Chondrocyte (in vitro differentiated cells): Measurements from ENCODE around the gene WWOX. TPM values are rescaled to one million over a fixed set of nuclear protein-coding genes. Genes with fewer than 3 reads are reported as not detected.
A peak's percentile ranks its signal among the peaks of the same experiment; 100 is the strongest.

ENCODE experiments used
- DNase-seq: peaks from one replicate; pipeline ENCODE4 v3.0.0; 2021; ENCODE audit warnings: mixed read lengths, low spot score
- H3K27ac Mint-ChIP-seq: one replicate; pipeline ENCODE4 v1.8.0; 2021; ENCODE audit warnings: mild to moderate bottlenecking, moderate library complexity, mixed read lengths; ENCODE audit not compliant: unreplicated experiment
- H3K27me3 Mint-ChIP-seq: 2 replicates; pipeline ENCODE4 v1.8.0; 2021; ENCODE audit warnings: low read depth, mixed read lengths
- H3K36me3 Mint-ChIP-seq: 2 replicates; pipeline ENCODE4 v1.8.0; 2021; ENCODE audit warnings: low read depth, mixed read lengths
- H3K4me1 Mint-ChIP-seq: 2 replicates; pipeline ENCODE4 v1.8.0; 2021; ENCODE audit warnings: low read depth, mild to moderate bottlenecking, mixed read lengths
- H3K4me3 Mint-ChIP-seq: one replicate; pipeline ENCODE4 v1.8.0; 2021; ENCODE audit warnings: mild to moderate bottlenecking, moderate library complexity, mixed read lengths; ENCODE audit not compliant: unreplicated experiment
- H3K9me3 Mint-ChIP-seq: 2 replicates; pipeline ENCODE4 v1.8.0; 2021; ENCODE audit warnings: low read depth, mixed read lengths
- CTCF ChIP-seq: fragments of 200-600 bp; sonication (generic); IDR thresholded peaks from 2 replicates; pipeline ENCODE4 v1.5.0; 2021; ENCODE audit warnings: antibody characterized with exemption, mild to moderate bottlenecking, moderate library complexity
- total RNA-seq: library from RNA; stranded (reverse); gene quantifications from 3 replicates; pipeline ENCODE4 v1.2.1, GENCODE V29; 2021

Gene WWOX
- total RNA-seq, 1 donor from 2014 or later: 12.1 TPM

GRCh38 chr16:78629173-78629572 is 529.7 kb downstream of the WWOX start:
- Mint-ChIP-seq H3K36me3 (no peaks in the 10 kb centered on the region), H3K27ac (peak overlapping the region; percentile 93), H3K4me1 (peaks cover 31% of the 10 kb centered on the region), H3K4me3 (peak overlapping the region; percentile 47), H3K27me3 (no peaks in the 10 kb centered on the region), H3K9me3 (peaks cover 3% of the 10 kb centered on the region)
- DNase-seq: no peak
- no peak for TF ChIP-seq CTCF

DNA sequence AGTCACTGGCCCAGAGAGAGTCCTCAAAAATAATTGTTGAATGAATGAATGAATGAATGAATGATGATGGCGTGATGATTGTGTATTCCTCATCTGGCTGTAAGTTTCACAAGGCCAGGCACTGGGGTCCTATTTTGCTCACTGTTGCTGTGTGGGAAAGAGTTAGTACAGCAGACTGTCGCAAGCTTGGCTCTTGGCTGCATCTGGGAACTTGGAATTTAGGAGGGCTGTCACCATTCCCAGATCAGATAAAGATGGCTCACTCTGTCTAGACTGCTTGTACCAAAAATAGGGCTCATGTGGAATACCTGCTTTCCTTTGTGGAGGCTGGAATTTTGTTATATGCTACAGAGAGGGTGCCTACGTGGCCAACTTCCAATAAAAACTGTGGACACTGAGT is 530.6 kb downstream of the WWOX start:
- peaks cover 24% of the 10 kb centered on the region for H3K4me1 Mint-ChIP-seq
- peaks cover 3% of the 10 kb centered on the region for H3K9me3 Mint-ChIP-seq
- H3K36me3 Mint-ChIP-seq: no peaks in the 10 kb centered on the region
- no peaks in the 10 kb centered on the region for H3K27me3 Mint-ChIP-seq
- TF ChIP-seq CTCF: no peak
- H3K27ac Mint-ChIP-seq: no peak overlapping the region
- H3K4me3 Mint-ChIP-seq: no peak overlapping the region
- DNase-seq: no peak

DNA sequence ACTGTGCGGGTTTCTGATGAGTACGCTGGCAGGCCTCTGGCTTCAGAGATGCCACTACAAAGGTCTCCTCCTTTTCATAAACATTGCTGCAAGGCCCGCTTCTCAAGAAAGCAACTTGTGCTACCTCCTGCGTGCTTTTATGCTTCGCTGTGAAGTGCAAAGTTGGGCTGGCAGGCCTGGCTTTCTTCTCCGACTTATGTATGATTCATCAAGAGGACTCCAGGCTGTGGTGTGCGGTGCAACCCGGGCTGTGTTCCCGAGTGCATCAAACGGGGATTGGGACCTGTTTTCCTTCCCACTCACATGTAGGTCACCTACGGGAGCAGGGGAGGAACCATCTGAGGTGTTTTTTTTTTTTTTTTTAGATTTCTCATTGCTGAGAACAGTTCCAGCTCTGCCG is 534.1 kb downstream of the WWOX start:
- TF ChIP-seq CTCF: no peak
- H3K27me3 Mint-ChIP-seq: no peaks in the 10 kb centered on the region
- DNase-seq: no peak
- peaks cover 14% of the 10 kb centered on the region for H3K4me1 Mint-ChIP-seq
- no peak overlapping the region for H3K27ac Mint-ChIP-seq
- no peaks in the 10 kb centered on the region for H3K36me3 Mint-ChIP-seq
- no peak overlapping the region for H3K4me3 Mint-ChIP-seq
- H3K9me3 Mint-ChIP-seq: peaks cover 3% of the 10 kb centered on the region

DNA sequence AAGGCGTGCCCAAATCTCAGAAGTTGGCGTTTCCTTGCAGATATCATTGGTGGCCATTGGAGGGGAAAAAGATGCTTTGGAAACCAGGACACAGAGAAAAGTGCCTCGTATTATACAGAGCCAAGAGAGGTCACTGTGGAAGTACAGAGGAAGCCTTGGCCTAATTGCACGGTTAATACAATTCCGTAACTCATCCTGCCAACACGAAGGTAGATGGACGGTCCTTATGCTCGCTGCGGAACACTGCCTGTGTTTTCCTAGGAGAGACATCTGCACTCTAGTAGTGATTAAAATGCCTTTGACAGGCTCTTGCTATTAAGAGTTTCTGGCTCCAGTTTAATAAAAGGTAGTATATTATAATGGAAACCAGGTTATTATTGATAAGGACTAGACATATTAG is 536.4 kb downstream of the WWOX start:
- no peaks in the 10 kb centered on the region for H3K9me3 Mint-ChIP-seq
- no peak overlapping the region for H3K4me3 Mint-ChIP-seq
- H3K27me3 Mint-ChIP-seq: no peaks in the 10 kb centered on the region
- no peak for DNase-seq
- no peak for TF ChIP-seq CTCF
- H3K36me3 Mint-ChIP-seq: no peaks in the 10 kb centered on the region
- H3K27ac Mint-ChIP-seq: no peak overlapping the region
- H3K4me1 Mint-ChIP-seq: no peaks in the 10 kb centered on the region

DNA sequence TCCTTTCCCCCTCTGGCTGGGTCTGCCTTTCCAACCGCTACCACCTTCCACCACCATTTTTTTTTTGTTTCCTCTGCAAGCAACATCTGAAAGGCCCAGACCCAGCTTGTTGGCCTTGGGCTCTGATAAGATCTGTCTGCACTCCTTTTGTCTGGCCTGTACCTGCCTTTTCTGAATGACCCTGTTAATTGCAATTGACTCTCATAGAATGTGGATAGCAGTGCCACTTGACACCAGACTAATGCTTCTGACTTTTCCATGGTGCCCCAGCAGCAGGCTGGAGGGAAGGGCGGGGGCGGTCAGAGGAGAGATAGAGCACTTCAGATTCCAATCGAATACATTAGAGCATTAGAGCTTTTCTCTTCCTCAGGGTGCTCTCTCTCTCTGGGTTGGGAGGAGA is 538.9 kb downstream of the WWOX start:
- Mint-ChIP-seq H3K4me1 (no peaks in the 10 kb centered on the region), H3K36me3 (peaks cover 1% of the 10 kb centered on the region), H3K27me3 (peaks cover 6% of the 10 kb centered on the region), H3K27ac (no peak overlapping the region), H3K4me3 (no peak overlapping the region), H3K9me3 (no peaks in the 10 kb centered on the region)
- no peak for TF ChIP-seq CTCF
- DNase-seq: no peak
